Transverse colon (tissue), 4 donors: ENCODE results near the gene TMEM273. TPM values are rescaled to one million over a fixed set of nuclear protein-coding genes. Genes with fewer than 3 reads are reported as not detected.

ENCODE experiments used
- DNase-seq: peaks from one replicate; pipeline ENCODE4 v3.0.0-alpha.2; 2019
- H3K27ac ChIP-seq, 4 donors: fragments of 200-600 bp; sonication (generic); 2 replicates each; pipeline ENCODE4 v1.5.1; 2016 to 2018; ENCODE audit warnings: inconsistent platforms in 4 of 4
- H3K27me3 ChIP-seq: fragments of 200-600 bp; sonication (generic); 2 replicates; pipeline ENCODE4 v1.5.1; 2017; ENCODE audit warnings: inconsistent platforms
- H3K36me3 ChIP-seq, 4 donors: fragments of 200-600 bp; sonication (generic); 2 replicates each; pipeline ENCODE4 v1.5.1; 2017 to 2019; ENCODE audit warnings: inconsistent platforms in 4 of 4
- H3K4me1 ChIP-seq, 4 donors: fragments of 200-600 bp; sonication (generic); 2 replicates each; pipeline ENCODE4 v1.5.1; 2017 to 2020; ENCODE audit warnings: inconsistent platforms in 4 of 4
- H3K4me3 ChIP-seq, 4 donors: fragments of 200-600 bp; sonication (generic); 1 replicate in 1 of 4; 2 replicates in 3 of 4; pipeline versions ENCODE4 v1.5.1 to v1.6.1; 2017 to 2019; ENCODE audit warnings: inconsistent platforms in 4 of 4
- H3K9me3 ChIP-seq, 2 donors: fragments of 200-600 bp; sonication (generic); 2 replicates each; pipeline ENCODE4 v1.5.1; 2017 to 2019; ENCODE audit warnings: inconsistent platforms in 2 of 2
- CTCF ChIP-seq, 5 experiments: fragments of 200-600 bp in 3 of 5; fragments of 450-650 bp in 2 of 5; sonication (generic) in 3 of 5; IDR thresholded peaks; 1 replicate in 2 of 5; 2 replicates in 3 of 5; pipeline ENCODE4 v1.5.1; 2016 to 2017; ENCODE audit warnings: antibody characterized with exemption in 5 of 5, inconsistent platforms in 3 of 5, mild to moderate bottlenecking in 2 of 5, moderate library complexity in 1 of 5
- EP300 ChIP-seq: sonication (generic); formaldehyde crosslinking; IDR thresholded peaks from one replicate; pipeline ENCODE4 v1.6.1; 2017; ENCODE audit warnings: antibody characterized with exemption, low read depth
- POLR2A ChIP-seq: fragments of 450-650 bp; IDR thresholded peaks from one replicate; pipeline ENCODE4 v1.6.1; 2016; ENCODE audit warnings: antibody characterized with exemption, mild to moderate bottlenecking, moderate library complexity
- POLR2AphosphoS5 ChIP-seq, 3 donors: sonication (generic); formaldehyde crosslinking; IDR thresholded peaks; one replicate each; pipeline ENCODE4 v1.6.1; 2016; ENCODE audit warnings: antibody characterized with exemption in 3 of 3
- WGBS, 2 donors: methylation state at CpG; one replicate each; pipeline ENCODE4 v1.1.5; 2018; ENCODE audit warnings: low coverage in 1 of 2; 5-methylcytosine and 5-hydroxymethylcytosine counted together
- in situ Hi-C, 4 donors: fragments of 200-750 bp; cut with MboI; loops; one replicate each; pipeline versions ENCODE4 v1.15.0 to v1.15.1; 2017; ENCODE audit warnings: low sequenced_read_pairs in 3 of 4, low pct_ligation_motif_present in 1 of 4, low pct_unique_long_range_greater_than_20kb in 1 of 4
- intact Hi-C: fragments of 100-400 bp; cut with DNase I; formaldehyde crosslinking; loops from one replicate; pipeline ENCODE4 v1.15.1; 2023; ENCODE audit warnings: low total_unique reads
- total RNA-seq, 4 donors: library from RNA; depleted of rRNA; stranded (reverse); fragments of >200 nt; gene quantifications; one replicate each; pipeline ENCODE4 v1.1.0, GENCODE V29; 2016

Gene TMEM273
- total RNA-seq, 4 donors from 2014 or later, result 0.80 to 18.4 (median 7.4) TPM

GRCh38 chr10:49115015-49115795 is 73.0 kb downstream of the TMEM273 start, which contains the start of gene VSTM4:
VSTM4 (minus strand) TSS chr10:49115522; CDS start chr10:49115485, 37 bp downstream.
- in situ Hi-C loops, result no loop called here
- peak within 1 kb of the TSS; percentile 80 to 82 (median 80) for H3K27ac ChIP-seq
- no peak for DNase-seq

GRCh38 chr10:49114718-49115014 is 73.5 kb downstream of the TMEM273 start:
- no peaks in the 10 kb centered on the region for H3K36me3 ChIP-seq
- H3K27ac ChIP-seq, result peak overlapping the region; percentile 80 to 82 (median 80)
- intact Hi-C loops (no loop called here), in situ Hi-C loops (no loop called here)
- no peaks in the 10 kb centered on the region for H3K4me1 ChIP-seq
- H3K27me3 ChIP-seq, result peaks cover 22% of the 10 kb centered on the region
- peak overlapping the region; percentile 37 to 58 (median 43) for H3K4me3 ChIP-seq
- no peak for DNase-seq
- no peaks in the 10 kb centered on the region for H3K9me3 ChIP-seq
- TF ChIP-seq CTCF (IDR thresholded peaks at IDR 0.05), result no peak
- TF ChIP-seq POLR2A, result no peak
- TF ChIP-seq EP300, result no peak
- TF ChIP-seq POLR2AphosphoS5 (IDR thresholded peaks at IDR 0.05), result no peak
- 30 to 56% methylated on average over 2 to 7 of the region's 9 CpGs for WGBS, 2 donors

More at GRCh38 chr10:49115015-49115795, 73.0 kb downstream of the TMEM273 start, which contains the start of gene VSTM4:
- WGBS, 2 donors, result 46% methylated on average over 7 of the region's 95 CpGs; no CpG with 5 or more reads in 1 of the 2 donors
- Histone ChIP-seq H3K27me3 (peaks cover 22% of the 10 kb centered on the region), H3K9me3 (no peaks in the 10 kb centered on the region), H3K4me3 (peak within 1 kb of the TSS; percentile 37 to 58 (median 43)), H3K36me3 (no peaks in the 10 kb centered on the region), H3K4me1 (no peaks in the 10 kb centered on the region)
- TF ChIP-seq POLR2AphosphoS5 (IDR thresholded peaks at IDR 0.05) (no peak), POLR2A (no peak), CTCF (IDR thresholded peaks at IDR 0.05) (no peak), EP300 (no peak)
- intact Hi-C loops, result no loop called here

- 20 to 61% methylated on average over 1 to 3 of the region's 3 CpGs for WGBS, 2 donors
- DNase-seq, result no peak
- H3K4me1 ChIP-seq, result peaks cover 0 to 3% (median 0%) of the 10 kb centered on the region in 4 donors
- H3K4me3 ChIP-seq, result no peak overlapping the region
- in situ Hi-C loops, result no loop called here
- no peaks in the 10 kb centered on the region for H3K9me3 ChIP-seq
- H3K27ac ChIP-seq, result peak overlapping the region in 2 of 4 donors; percentile 81 to 82
- no peak for TF ChIP-seq POLR2A
- TF ChIP-seq POLR2AphosphoS5 (IDR thresholded peaks at IDR 0.05), result no peak
- TF ChIP-seq CTCF (IDR thresholded peaks at IDR 0.05), result no peak
- TF ChIP-seq EP300, result no peak
- H3K27me3 ChIP-seq, result peaks cover 22% of the 10 kb centered on the region
- intact Hi-C loops, result no loop called here
- H3K36me3 ChIP-seq, result no peaks in the 10 kb centered on the region
These were observed 74.5 kb downstream of the TMEM273 start for GRCh38 chr10:49113741-49114141.

- WGBS, 2 donors, result 14 to 21% methylated on average over 1 to 3 of the region's 3 CpGs
- no peaks in the 10 kb centered on the region for H3K36me3 ChIP-seq
- H3K4me3 ChIP-seq, result no peak overlapping the region
- in situ Hi-C loops, result no loop called here
- no peak for DNase-seq
- H3K27ac ChIP-seq, result no peak overlapping the region
- intact Hi-C loops, result no loop called here
- TF ChIP-seq CTCF (IDR thresholded peaks at IDR 0.05), result no peak
- no peak for TF ChIP-seq POLR2AphosphoS5 (IDR thresholded peaks at IDR 0.05)
- no peak for TF ChIP-seq EP300
- TF ChIP-seq POLR2A, result no peak
- no peaks in the 10 kb centered on the region for H3K9me3 ChIP-seq
- H3K27me3 ChIP-seq, result peaks cover 22% of the 10 kb centered on the region
- peaks cover 0 to 3% (median 0%) of the 10 kb centered on the region in 4 donors for H3K4me1 ChIP-seq
These were observed 75.3 kb downstream of the TMEM273 start for GRCh38 chr10:49112851-49113250.
